ENCODE data around the gene NDUFB8.

NDUFB8 gene

GRCh38 chr10:100506596-100507356, 22.9 kb downstream of the NDUFB8 start:
- DNase-seq (ENCODE audit: low spot score) = no peak

GRCh38 chr10:100505164-100505563, 24.5 kb downstream of the NDUFB8 start:
- DNase-seq (ENCODE audit: low spot score) = no peak

GRCh38 chr10:100504096-100504495, 25.6 kb downstream of the NDUFB8 start:
- DNase-seq (ENCODE audit: low spot score) = no peak

- DNase-seq (ENCODE audit: low spot score) = no peak
Observed at GRCh38 chr10:100502926-100503494, 26.7 kb downstream of the NDUFB8 start.

- DNase-seq (ENCODE audit: low spot score) = no peak
Observed at GRCh38 chr10:100501423-100501822, 28.2 kb downstream of the NDUFB8 start.

GRCh38 chr10:100498059-100498458, 31.6 kb downstream of the NDUFB8 start:
- DNase-seq (ENCODE audit: low spot score) = no peak

- no peak for DNase-seq (ENCODE audit: low spot score)
Observed at GRCh38 chr10:100496567-100496966, 33.1 kb downstream of the NDUFB8 start.

- no peak for DNase-seq (ENCODE audit: low spot score)
Observed at GRCh38 chr10:100490531-100490930, 39.1 kb downstream of the NDUFB8 start.

- DNase-seq (ENCODE audit: low spot score) = no peak
Observed at GRCh38 chr10:100489396-100489795, 40.3 kb downstream of the NDUFB8 start.

GRCh38 chr10:100487529-100487928, 42.1 kb downstream of the NDUFB8 start:
- no peak for DNase-seq (ENCODE audit: low spot score)

- DNase-seq (ENCODE audit: low spot score) = no peak
Observed at GRCh38 chr10:100485801-100486495, 43.7 kb downstream of the NDUFB8 start.

- no peak for DNase-seq (ENCODE audit: low spot score)
Observed at GRCh38 chr10:100485366-100485765, 44.3 kb downstream of the NDUFB8 start.

- no peak for DNase-seq (ENCODE audit: low spot score)
Observed at GRCh38 chr10:100483876-100484666, 45.6 kb downstream of the NDUFB8 start.

GRCh38 chr10:100482834-100483185, 46.9 kb downstream of the NDUFB8 start:
- DNase-seq (ENCODE audit: low spot score) = no peak

- DNase-seq (ENCODE audit: low spot score) = peak; percentile 84
Observed at GRCh38 chr10:100482181-100482833, 47.4 kb downstream of the NDUFB8 start.

- peak; percentile 94 for DNase-seq (ENCODE audit: low spot score)
Observed at GRCh38 chr10:100481462-100482081, 48.1 kb downstream of the NDUFB8 start.

GRCh38 chr10:100480002-100480401, 49.7 kb downstream of the NDUFB8 start:
- DNase-seq (ENCODE audit: low spot score) = no peak

GRCh38 chr10:100479037-100479436, 50.6 kb downstream of the NDUFB8 start:
- no peak for DNase-seq (ENCODE audit: low spot score)

- no peak for DNase-seq (ENCODE audit: low spot score)
Observed at GRCh38 chr10:100477970-100478369, 51.7 kb downstream of the NDUFB8 start.
